HUES48 (cell line): Measurements from ENCODE around the gene SDHA.
A peak's percentile ranks its signal among the peaks of the same experiment; 100 is the strongest.
"Not testable (repeated sequence)": the region's sequence is repeated elsewhere in the genome, so short reads cannot be mapped to it uniquely, and the experiment has no call there.

ENCODE experiments used
- H3K27ac ChIP-seq: one replicate; pipeline ENCODE4 v1.7.0; 2013; ENCODE audit warnings: low read depth, low read length, inconsistent platforms
- H3K27me3 ChIP-seq: 2 replicates; pipeline ENCODE4 v1.6.1; 2013; ENCODE audit warnings: mild to moderate bottlenecking, low read length; ENCODE audit not compliant: control insufficient read depth, insufficient read depth
- H3K36me3 ChIP-seq: 2 replicates; pipeline ENCODE4 v1.6.1; 2013; ENCODE audit warnings: low read length; ENCODE audit not compliant: control insufficient read depth, insufficient read depth
- H3K4me1 ChIP-seq: 2 replicates; pipeline ENCODE4 v1.6.1; 2013; ENCODE audit warnings: mild to moderate bottlenecking, low read length; ENCODE audit not compliant: control insufficient read depth, insufficient read depth
- H3K4me3 ChIP-seq: 2 replicates; pipeline ENCODE4 v1.5.1; 2013; ENCODE audit warnings: mild to moderate bottlenecking, low read depth, low read length
- H3K9ac ChIP-seq: 2 replicates; pipeline ENCODE4 v1.6.1; 2013; ENCODE audit warnings: mild to moderate bottlenecking, low read depth, low read length, moderate library complexity
- H3K9me3 ChIP-seq: 2 replicates; pipeline ENCODE4 v1.6.1; 2013; ENCODE audit warnings: low read length; ENCODE audit not compliant: control insufficient read depth, insufficient read depth

SDHA gene

DNA sequence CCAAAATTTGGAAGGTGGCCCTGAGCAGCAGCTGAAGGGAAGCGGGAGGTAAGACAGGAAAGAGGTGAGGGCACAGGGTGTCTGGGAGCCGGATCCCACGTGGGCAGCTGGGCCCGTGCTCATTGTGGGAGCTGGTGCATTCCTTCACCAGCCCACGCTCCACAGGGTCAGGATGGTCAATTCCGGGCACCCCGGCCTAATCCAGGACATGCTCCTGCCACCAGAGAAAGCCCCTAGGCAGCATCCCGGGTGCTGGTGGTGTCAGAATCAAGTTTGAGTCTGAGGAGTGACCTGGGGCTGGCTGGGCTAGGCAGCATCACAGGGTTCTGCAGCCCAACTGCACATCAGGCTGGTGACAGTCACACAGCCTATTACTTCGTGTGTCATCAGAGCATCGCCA lies 46.2 kb downstream of the SDHA start:
- peaks cover 22% of the 10 kb centered on the region for H3K36me3 ChIP-seq
- H3K27me3 ChIP-seq: no peaks in the 10 kb centered on the region
- no peak overlapping the region for H3K4me3 ChIP-seq
- H3K9ac ChIP-seq: no peak overlapping the region
- H3K27ac ChIP-seq: no peak overlapping the region
- no peaks in the 10 kb centered on the region for H3K9me3 ChIP-seq
- H3K4me1 ChIP-seq: no peaks in the 10 kb centered on the region

DNA sequence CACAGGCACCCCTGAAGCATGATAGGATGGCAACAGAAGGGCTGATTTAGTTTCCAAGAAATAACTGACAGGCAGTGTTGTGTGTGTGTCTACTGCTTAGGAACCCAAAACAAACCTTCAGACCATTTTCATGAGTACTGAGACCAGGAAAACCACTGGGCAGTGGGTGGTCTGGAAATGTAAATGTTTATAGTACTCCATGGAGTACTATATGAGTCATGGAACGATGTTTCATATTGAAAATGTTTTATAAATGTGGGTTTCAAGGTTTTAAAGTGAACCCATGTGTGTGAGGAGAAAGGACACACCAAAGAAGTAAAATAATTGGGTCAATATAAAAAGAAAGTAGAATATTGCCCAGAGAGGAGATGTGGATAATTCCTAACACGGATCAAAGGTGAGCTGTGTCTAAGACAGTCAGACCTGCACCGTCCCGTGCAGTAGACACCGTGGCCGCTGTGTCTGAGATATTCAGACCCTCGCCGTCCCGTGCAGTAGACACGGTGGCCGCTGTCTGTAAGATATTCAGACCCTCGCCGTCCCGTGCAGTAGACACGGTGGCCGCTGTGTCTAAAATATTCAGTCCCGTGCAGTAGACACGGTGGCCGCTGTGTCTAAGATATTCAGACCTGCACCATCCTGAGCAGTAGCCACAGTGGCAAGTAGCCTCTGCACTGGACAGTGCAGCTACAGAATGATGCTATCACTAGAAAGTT lies 48.3 kb downstream of the SDHA start:
- not testable (repeated sequence) for H3K4me1 ChIP-seq, H3K27me3 ChIP-seq, H3K9me3 ChIP-seq, H3K9ac ChIP-seq, H3K27ac ChIP-seq, H3K4me3 ChIP-seq
- H3K36me3 ChIP-seq: peaks cover 22% of the 10 kb centered on the region

DNA sequence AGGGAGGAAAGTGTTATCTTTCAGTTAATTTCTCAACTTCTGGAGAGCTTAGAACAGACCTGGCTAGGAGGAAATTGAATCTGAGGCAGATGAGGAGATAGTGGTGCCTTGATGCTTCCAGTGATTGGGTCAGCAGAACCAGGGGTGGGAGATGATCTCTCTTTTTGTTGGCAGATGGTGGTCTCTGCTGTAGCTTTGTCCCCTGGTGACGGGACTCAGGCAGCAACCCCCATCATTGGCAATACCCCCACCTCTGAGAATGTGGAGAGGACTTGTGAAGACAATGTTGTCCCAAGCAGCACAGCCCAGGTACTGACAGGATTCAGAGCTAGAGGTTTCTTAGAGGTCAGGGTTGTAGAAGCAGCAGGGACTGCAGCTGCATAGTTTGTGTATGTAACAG lies 49.6 kb downstream of the SDHA start:
- Histone ChIP-seq H3K4me1 (no peaks in the 10 kb centered on the region), H3K36me3 (peaks cover 18% of the 10 kb centered on the region), H3K27me3 (no peaks in the 10 kb centered on the region), H3K9me3 (no peaks in the 10 kb centered on the region), H3K4me3 (no peak overlapping the region), H3K9ac (no peak overlapping the region), H3K27ac (no peak overlapping the region)

DNA sequence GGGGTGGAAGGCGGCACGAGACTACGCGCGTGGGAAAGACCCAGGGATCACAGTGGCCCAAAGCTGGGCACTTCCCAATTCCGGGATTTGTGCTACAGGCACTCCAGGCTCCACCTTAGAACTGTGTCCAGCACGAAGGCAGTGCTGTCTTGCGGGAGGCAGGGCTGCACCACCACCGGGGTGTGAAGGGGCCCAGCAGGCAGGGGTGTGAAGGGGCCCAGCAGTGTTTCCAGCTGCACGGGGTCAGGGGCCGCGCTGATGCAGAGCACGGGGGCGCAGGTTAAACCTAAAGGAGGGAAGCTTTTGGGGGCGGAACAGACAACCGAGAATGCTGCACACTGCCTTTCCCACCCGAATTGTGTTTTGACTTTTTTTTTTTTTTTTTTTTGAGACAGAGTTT lies 52.2 kb downstream of the SDHA start:
- Histone ChIP-seq H3K4me1 (no peaks in the 10 kb centered on the region), H3K27ac (peak overlapping the region; percentile 86), H3K9ac (no peak overlapping the region), H3K36me3 (peaks cover 24% of the 10 kb centered on the region), H3K4me3 (peak overlapping the region; percentile 74), H3K9me3 (no peaks in the 10 kb centered on the region), H3K27me3 (no peaks in the 10 kb centered on the region)

DNA sequence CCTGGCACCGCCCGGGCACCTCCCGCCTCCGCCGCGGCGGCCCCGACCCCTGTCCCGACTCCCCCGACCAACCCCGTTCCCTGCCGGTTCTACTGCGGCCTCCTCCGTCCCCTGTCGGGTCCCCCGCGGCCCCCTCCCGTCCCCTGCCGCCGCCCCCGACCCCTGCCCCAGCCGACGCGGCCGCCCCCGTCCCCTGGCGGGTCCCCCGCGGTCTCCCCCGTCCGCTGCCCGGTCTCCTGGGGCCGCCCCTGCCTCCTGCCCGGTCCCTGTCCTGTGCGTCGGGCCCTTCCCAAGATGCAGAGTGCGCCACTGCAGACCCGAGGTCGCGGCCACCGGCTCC lies 53.7 kb downstream of the SDHA start:
- Histone ChIP-seq H3K4me3 (peak overlapping the region; percentile 74), H3K27ac (peak overlapping the region; percentile 81), H3K36me3 (peaks cover 33% of the 10 kb centered on the region), H3K9ac (peak overlapping the region; percentile 74; the same call in 1 of the 2 replicates)
- H3K9me3 ChIP-seq, H3K27me3 ChIP-seq, H3K4me1 ChIP-seq: not testable (repeated sequence)

DNA sequence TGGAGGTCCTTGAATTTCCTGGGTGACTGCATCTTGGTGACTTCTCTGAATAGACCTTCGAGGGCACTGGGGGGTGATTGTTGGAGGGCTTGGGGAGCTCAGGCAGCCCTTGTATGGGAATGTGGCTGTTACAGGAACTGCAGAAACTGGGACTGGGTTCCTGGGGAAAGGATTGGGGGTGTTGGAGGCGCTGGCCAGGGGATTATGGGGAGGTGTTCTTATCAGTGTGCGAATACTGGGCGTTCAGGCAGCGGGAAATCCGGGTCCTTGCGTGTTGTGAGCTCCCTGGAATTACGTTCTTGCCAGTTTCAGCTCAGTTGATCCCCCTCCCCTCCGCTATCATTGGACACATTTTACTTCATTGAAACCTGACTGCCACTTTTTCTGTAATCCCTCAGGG lies 55.0 kb downstream of the SDHA start:
- not testable (repeated sequence) for H3K9me3 ChIP-seq, H3K27ac ChIP-seq, H3K4me1 ChIP-seq, H3K9ac ChIP-seq, H3K27me3 ChIP-seq
- Histone ChIP-seq H3K36me3 (peaks cover 34% of the 10 kb centered on the region), H3K4me3 (peak overlapping the region; percentile 55; the same call in 1 of the 2 replicates)

DNA sequence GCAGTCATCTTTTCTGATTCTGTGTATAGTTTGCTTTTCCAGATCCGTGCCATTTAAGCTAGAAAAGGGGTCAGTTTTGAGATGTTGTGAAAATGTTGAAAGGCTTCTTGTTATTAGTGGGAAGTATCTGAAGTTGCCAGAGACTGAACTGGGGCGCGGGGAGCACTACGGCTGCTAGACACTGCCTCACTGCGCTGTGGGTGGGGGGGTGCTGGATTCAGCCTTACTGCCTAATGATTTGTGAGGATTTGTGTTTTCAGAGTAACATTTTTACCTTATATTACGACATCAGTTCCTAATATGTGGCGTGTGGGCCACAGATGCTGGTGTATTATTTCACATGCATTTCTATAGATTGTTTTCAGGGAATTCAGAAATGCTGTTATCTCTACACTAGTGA lies 55.4 kb downstream of the SDHA start:
- not testable (repeated sequence) for H3K9ac ChIP-seq, H3K4me1 ChIP-seq, H3K4me3 ChIP-seq, H3K27ac ChIP-seq, H3K9me3 ChIP-seq, H3K27me3 ChIP-seq
- peaks cover 34% of the 10 kb centered on the region for H3K36me3 ChIP-seq

DNA sequence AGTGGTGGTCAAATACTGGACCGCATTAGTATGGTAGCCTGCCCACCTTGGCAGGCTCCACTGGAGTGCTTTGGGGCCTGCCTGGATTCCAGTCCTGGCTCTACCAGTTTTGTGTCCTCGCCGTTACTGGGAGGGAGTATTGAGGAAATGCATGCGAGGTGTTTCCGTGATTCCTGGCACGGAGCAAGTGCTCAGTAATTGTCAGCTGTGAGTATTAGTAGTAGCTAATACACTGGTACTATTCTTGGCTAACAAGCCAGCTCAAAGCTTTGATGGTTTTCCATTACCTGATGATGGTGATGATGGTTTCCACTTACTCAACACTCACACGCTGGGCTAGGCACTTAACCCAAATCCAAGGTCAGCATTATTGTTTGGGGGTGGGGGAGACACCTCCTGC lies 56.2 kb downstream of the SDHA start:
- H3K4me1 ChIP-seq, H3K27me3 ChIP-seq, H3K9ac ChIP-seq, H3K4me3 ChIP-seq, H3K9me3 ChIP-seq, H3K27ac ChIP-seq: not testable (repeated sequence)
- H3K36me3 ChIP-seq: peaks cover 37% of the 10 kb centered on the region

DNA sequence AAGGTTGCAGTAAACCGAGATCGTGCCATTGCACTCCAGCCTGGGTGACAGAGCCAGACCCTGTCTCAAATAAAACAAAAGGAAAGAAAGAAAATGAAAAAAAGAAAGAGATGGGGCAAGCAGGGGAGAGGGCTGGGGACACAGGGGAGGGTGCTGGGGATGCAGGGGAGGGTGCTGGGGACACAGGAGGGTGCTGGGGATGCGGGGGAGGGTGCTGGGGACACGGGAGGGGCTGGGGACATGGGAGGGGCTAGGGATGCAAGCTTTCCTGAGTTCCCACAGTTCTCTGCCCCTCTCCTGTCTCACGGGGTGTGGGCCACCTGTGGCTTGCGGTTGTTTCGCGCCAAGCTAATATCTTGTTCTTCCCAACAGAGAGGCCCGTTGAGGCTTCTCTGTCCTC lies 60.5 kb downstream of the SDHA start:
- H3K9ac ChIP-seq: no peak overlapping the region
- H3K4me1 ChIP-seq: no peaks in the 10 kb centered on the region
- H3K9me3 ChIP-seq: peaks cover 17% of the 10 kb centered on the region
- H3K36me3 ChIP-seq: peaks cover 31% of the 10 kb centered on the region
- no peak overlapping the region for H3K4me3 ChIP-seq
- H3K27me3 ChIP-seq: no peaks in the 10 kb centered on the region
- H3K27ac ChIP-seq: no peak overlapping the region

DNA sequence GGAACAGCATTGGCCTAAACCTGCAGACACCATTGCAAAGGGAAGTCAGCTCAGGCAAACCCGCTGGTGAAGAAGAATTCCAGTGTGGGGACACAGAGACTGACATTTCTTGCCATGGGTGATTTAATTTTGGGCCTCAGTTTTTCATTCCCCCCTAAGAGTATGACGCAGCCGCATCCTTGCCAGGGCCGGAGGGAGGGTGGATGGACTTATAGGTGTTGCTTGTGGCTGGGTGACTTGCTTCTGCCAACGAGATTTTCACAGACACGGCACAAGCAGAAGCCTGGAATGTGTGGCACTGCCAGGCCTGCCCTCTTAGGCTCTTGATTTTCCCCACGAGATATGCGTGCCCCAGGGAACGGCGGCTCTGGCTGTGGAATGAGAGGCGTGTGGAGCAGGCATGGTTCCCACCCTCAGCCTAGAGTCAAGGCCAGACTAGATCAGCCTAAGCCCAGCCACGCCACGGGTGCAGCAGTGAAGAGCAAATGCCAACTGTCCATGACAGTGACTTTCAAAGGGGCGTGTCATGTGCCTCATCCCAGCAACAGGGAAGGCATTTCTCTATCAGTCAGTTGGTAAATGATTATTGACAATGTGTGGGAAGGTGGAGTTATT lies 61.0 kb downstream of the SDHA start:
- Histone ChIP-seq H3K9me3 (peaks cover 17% of the 10 kb centered on the region), H3K36me3 (peaks cover 29% of the 10 kb centered on the region)
- not testable (repeated sequence) for H3K27ac ChIP-seq, H3K4me1 ChIP-seq, H3K27me3 ChIP-seq, H3K9ac ChIP-seq, H3K4me3 ChIP-seq

DNA sequence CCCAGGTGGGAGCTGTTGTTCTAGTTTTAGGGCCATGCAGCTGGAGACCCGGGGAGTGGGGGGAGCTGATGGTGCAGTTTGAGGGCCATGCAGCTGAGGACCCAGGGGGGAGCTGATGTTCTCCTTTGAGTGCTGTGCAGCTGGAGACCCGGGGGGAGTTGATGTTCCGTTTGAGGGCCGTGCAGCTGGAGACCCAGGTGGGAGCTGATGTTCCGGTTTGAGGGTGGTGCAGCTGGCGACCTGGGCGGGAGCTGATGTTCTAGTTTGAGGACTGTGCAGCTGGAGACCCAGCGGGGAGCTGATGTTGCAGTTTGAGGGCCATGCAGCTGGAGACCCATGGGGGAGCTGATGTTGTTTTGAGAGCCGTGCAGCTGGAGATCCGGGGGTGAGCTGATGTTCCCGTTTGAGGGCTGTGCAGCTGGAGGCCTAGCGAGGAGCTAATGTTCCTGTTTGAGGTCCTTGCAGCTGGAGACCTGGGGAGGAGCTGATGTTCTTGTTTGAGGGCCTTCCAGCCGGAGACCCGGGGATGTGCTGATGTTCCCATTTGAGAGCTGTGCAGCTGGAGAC lies 68.0 kb downstream of the SDHA start:
- no peak overlapping the region for H3K27ac ChIP-seq
- H3K9ac ChIP-seq: no peak overlapping the region
- H3K4me3 ChIP-seq: no peak overlapping the region
- H3K4me1 ChIP-seq: no peaks in the 10 kb centered on the region
- H3K9me3 ChIP-seq: peaks cover 17% of the 10 kb centered on the region
- peaks cover 25% of the 10 kb centered on the region for H3K36me3 ChIP-seq
- no peaks in the 10 kb centered on the region for H3K27me3 ChIP-seq
